Fibroblast of lung (primary cell): ENCODE results near the gene UBE3A. TPM values are rescaled to one million over a fixed set of nuclear protein-coding genes. Genes with fewer than 3 reads are reported as not detected.

Source experiments
- DNase-seq, 2 donors: peaks; one replicate each; pipeline versions ENCODE4 v3.0.0 to v3.0.0-alpha.2; 2010; ENCODE audit warnings: low read depth in 2 of 2
- H2AFZ ChIP-seq: 2 replicates; pipeline ENCODE4 v1.5.1; 2012; ENCODE audit warnings: low read length, control low read depth, inconsistent platforms
- H3K27ac ChIP-seq: 2 replicates; pipeline ENCODE4 v1.5.1; 2011; ENCODE audit warnings: low read length, control low read depth; ENCODE audit not compliant: insufficient read depth
- H3K27me3 ChIP-seq: 2 replicates; pipeline ENCODE4 v1.5.1; 2011; ENCODE audit warnings: mild to moderate bottlenecking, low read length; ENCODE audit not compliant: control insufficient read depth, insufficient read depth
- H3K36me3 ChIP-seq: 2 replicates; pipeline ENCODE4 v1.5.1; 2011; ENCODE audit warnings: low read length; ENCODE audit not compliant: control insufficient read depth, insufficient read depth
- H3K4me1 ChIP-seq: 2 replicates; pipeline ENCODE4 v1.5.1; 2011; ENCODE audit warnings: low read length; ENCODE audit not compliant: control insufficient read depth, insufficient read depth; ENCODE audit errors: extremely low read depth
- H3K4me2 ChIP-seq: 2 replicates; pipeline ENCODE4 v1.5.1; 2011; ENCODE audit warnings: low read length, control low read depth; ENCODE audit not compliant: insufficient read depth; ENCODE audit errors: extremely low read depth
- H3K4me3 ChIP-seq, 4 experiments: fragments of 200-600 bp in 1 of 4; sonication (generic) in 1 of 4; replicated peaks in 1 of 4; 2 replicates each; pipeline ENCODE4 v1.5.1; 2011 to 2016; ENCODE audit warnings: low read length in 4 of 4, low read depth in 3 of 4, mild to moderate bottlenecking in 3 of 4, control low read depth in 2 of 4, inconsistent platforms in 1 of 4, mixed read lengths in 1 of 4; ENCODE audit not compliant: insufficient read depth in 1 of 4; ENCODE audit errors: control extremely low read depth in 1 of 4
- H3K79me2 ChIP-seq: 2 replicates; pipeline ENCODE4 v1.5.1; 2012; ENCODE audit warnings: mild to moderate bottlenecking, low read length, inconsistent platforms; ENCODE audit not compliant: control insufficient read depth, insufficient read depth
- H3K9ac ChIP-seq: 2 replicates; pipeline ENCODE4 v1.5.1; 2011; ENCODE audit warnings: mild to moderate bottlenecking, low read length, control low read depth; ENCODE audit not compliant: insufficient read depth
- H3K9me3 ChIP-seq: 2 replicates; pipeline ENCODE4 v1.5.1; 2012; ENCODE audit warnings: low read depth, low read length; ENCODE audit not compliant: control insufficient read depth, insufficient read depth
- H4K20me1 ChIP-seq: 2 replicates; pipeline ENCODE4 v1.5.1; 2011; ENCODE audit warnings: low read length; ENCODE audit not compliant: control insufficient read depth, insufficient read depth; ENCODE audit errors: extremely low read depth
- EZH2 ChIP-seq: IDR thresholded peaks from 2 replicates; pipeline ENCODE4 v1.5.1; 2012; ENCODE audit warnings: low read length, control low read depth, mild to moderate bottlenecking; ENCODE audit errors: missing control alignments
- polyA plus RNA-seq, 2 donors: library from polyadenylated mRNA; depleted of rRNA in 1 of 2; stranded (reverse) in 1 of 2; unstranded in 1 of 2; fragments of >200 nt; gene quantifications; 2 replicates each; pipeline ENCODE4 v1.2.1, GENCODE V29; 2011 to 2012; ENCODE audit warnings: missing spikeins in 1 of 2
- total RNA-seq: library from RNA; depleted of rRNA; stranded (reverse); fragments of >200 nt; gene quantifications from 2 replicates; pipeline ENCODE4 v1.2.1, GENCODE V29; 2014
- TF ChIP-seq, protein P1 (sequence below), 2 donors: IDR thresholded peaks in 1 of 2; conservative IDR thresholded peaks in 1 of 2; 1 replicate in 1 of 2; 2 replicates in 1 of 2; pipeline ENCODE4 v1.5.1; 2011 to 2012; ENCODE audit warnings: low read length in 2 of 2, control low read depth in 1 of 2, inconsistent platforms in 1 of 2, low read depth in 1 of 2, mild to moderate bottlenecking in 1 of 2

UBE3A gene
- total and polyA plus RNA-seq, 2 donors (not counting 1 experiment from before 2014, with no cell fraction given) = 37.2 to 71.5 TPM

DNA sequence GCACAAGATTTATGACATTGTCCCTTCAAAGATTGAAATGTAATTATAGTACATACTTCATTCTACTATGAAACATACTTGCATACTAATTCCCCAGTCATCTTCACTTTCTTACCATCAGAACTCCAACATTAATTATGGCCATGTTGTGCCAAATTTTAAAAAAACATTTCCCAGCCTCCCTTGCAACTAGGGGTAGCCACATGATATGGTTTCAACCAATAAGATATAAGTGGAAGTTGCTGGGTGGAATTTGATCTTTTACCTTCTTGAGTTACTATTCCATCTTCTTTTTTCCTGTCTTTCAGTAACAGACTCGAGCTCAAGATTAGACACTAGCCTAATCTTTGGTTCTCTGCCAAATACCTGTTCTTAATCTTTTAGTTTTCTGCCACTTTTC is 25.6 kb upstream of the UBE3A start:
- H3K4me2 ChIP-seq = no peak overlapping the region
- DNase-seq = no peak
- no peaks in the 10 kb centered on the region for H3K79me2 ChIP-seq
- H3K4me3 ChIP-seq = no peak overlapping the region
- H3K9me3 ChIP-seq = no peaks in the 10 kb centered on the region
- H3K27ac ChIP-seq = no peak overlapping the region
- H3K36me3 ChIP-seq = no peaks in the 10 kb centered on the region
- no peaks in the 10 kb centered on the region for H3K4me1 ChIP-seq
- H4K20me1 ChIP-seq = no peaks in the 10 kb centered on the region
- no peak overlapping the region for H2AFZ ChIP-seq
- no peaks in the 10 kb centered on the region for H3K27me3 ChIP-seq
- TF ChIP-seq, protein P1, sequence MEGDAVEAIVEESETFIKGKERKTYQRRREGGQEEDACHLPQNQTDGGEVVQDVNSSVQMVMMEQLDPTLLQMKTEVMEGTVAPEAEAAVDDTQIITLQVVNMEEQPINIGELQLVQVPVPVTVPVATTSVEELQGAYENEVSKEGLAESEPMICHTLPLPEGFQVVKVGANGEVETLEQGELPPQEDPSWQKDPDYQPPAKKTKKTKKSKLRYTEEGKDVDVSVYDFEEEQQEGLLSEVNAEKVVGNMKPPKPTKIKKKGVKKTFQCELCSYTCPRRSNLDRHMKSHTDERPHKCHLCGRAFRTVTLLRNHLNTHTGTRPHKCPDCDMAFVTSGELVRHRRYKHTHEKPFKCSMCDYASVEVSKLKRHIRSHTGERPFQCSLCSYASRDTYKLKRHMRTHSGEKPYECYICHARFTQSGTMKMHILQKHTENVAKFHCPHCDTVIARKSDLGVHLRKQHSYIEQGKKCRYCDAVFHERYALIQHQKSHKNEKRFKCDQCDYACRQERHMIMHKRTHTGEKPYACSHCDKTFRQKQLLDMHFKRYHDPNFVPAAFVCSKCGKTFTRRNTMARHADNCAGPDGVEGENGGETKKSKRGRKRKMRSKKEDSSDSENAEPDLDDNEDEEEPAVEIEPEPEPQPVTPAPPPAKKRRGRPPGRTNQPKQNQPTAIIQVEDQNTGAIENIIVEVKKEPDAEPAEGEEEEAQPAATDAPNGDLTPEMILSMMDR (conservative IDR thresholded peaks at IDR 0.05 in 1 of 2, IDR thresholded peaks at IDR 0.05 in 1 of 2; ENCODE audit: low read depth in 1 of 2, low read length in 2 of 2) = no peak
- TF ChIP-seq EZH2 = no peak
- H3K9ac ChIP-seq = no peak overlapping the region

DNA sequence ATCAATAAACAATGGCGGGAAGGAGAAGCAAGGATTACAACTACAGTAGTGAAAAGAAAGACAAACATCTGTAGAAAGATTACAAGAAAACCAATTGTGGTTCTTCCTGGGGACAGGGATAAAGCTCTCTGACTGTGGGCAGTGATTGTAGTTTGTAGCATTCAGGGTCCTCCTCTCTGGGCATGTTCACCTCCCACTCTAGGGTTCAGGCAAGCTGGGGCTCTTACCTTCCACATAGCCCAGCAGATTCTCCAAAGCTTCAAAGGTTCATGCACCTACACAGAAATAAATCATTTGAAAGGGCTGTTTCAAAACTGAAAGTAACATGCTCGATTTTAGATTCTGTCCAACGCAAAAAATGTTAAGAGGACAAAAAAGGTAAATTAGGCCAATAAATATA is 17.4 kb upstream of the UBE3A start:
- Histone ChIP-seq H3K79me2 (no peaks in the 10 kb centered on the region), H3K27me3 (no peaks in the 10 kb centered on the region), H3K36me3 (no peaks in the 10 kb centered on the region), H2AFZ (no peak overlapping the region), H4K20me1 (no peaks in the 10 kb centered on the region), H3K4me2 (no peak overlapping the region), H3K4me3 (no peak overlapping the region), H3K27ac (no peak overlapping the region), H3K9me3 (no peaks in the 10 kb centered on the region), H3K4me1 (no peaks in the 10 kb centered on the region), H3K9ac (no peak overlapping the region)
- DNase-seq = no peak
- no peak for TF ChIP-seq EZH2
- TF ChIP-seq, protein P1 (conservative IDR thresholded peaks at IDR 0.05 in 1 of 2, IDR thresholded peaks at IDR 0.05 in 1 of 2; ENCODE audit: low read depth in 1 of 2, low read length in 2 of 2) = no peak

DNA sequence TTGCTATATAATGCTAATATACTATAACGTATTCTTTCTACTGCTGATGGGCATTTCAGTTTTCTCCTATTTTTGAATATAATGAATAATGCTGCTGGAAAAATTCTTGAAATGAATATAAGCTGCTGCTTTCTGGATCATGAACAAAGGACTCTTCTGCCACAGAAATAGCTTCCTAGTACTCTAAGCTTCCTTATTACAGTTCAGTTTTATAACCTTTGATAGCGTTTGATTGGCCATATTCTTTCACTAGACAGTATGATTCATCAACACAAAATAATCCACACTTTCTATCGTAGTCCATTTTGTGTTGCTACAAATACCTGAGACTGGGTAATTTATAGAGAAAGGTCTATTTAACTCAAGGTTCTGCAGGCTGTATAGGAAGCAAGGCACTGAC is 16.4 kb upstream of the UBE3A start:
- Histone ChIP-seq H3K27me3 (no peaks in the 10 kb centered on the region), H4K20me1 (no peaks in the 10 kb centered on the region), H3K4me2 (no peak overlapping the region), H3K4me3 (no peak overlapping the region), H3K9ac (no peak overlapping the region), H3K79me2 (no peaks in the 10 kb centered on the region), H3K36me3 (no peaks in the 10 kb centered on the region), H2AFZ (no peak overlapping the region), H3K4me1 (no peaks in the 10 kb centered on the region), H3K27ac (no peak overlapping the region), H3K9me3 (no peaks in the 10 kb centered on the region)
- no peak for DNase-seq
- TF ChIP-seq EZH2 = no peak
- TF ChIP-seq, protein P1 (conservative IDR thresholded peaks at IDR 0.05 in 1 of 2, IDR thresholded peaks at IDR 0.05 in 1 of 2; ENCODE audit: low read depth in 1 of 2, low read length in 2 of 2) = no peak
